ENCODE data around the gene RBFOX2.

Gene RBFOX2

DNA sequence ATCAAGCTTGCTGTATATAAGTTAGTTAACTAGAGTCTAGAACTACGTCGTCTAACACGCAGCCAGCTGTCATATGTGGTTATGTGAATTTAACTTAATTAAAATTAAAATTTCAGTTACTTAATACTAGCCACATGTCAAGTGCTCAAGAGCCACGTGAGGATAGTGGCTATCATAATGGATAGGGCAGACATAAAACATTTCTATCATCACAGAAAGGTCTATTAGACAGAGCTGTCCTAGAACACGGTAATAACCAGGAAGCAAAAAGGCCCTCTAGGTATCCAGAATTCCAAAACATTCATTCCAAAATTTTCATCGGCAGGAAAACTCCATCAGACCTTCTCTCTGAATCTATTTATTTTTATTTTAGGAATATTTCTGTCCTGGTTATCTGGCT, 123.9 kb downstream of the RBFOX2 start:
- DNase-seq (ENCODE audit: extremely low read depth in 1 of 2, low read depth in 1 of 2) = no peak

DNA sequence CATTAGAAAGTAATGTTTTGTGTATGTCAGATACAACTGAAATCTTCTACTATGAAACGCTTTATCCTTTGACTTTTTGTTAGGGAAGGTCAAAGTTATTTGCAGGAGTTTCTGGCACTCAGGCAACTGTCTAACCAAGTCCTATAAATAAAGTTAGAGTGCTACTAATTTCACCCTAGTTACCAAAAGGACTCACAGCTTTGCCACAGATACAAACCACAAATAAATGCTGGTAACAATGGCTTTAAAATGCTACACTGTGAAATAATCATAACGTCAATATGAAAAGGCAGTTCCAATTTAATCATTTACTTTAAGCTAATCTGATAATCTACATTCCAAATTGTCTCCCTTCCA, 124.3 kb downstream of the RBFOX2 start:
- DNase-seq (ENCODE audit: extremely low read depth in 1 of 2, low read depth in 1 of 2) = no peak

DNA sequence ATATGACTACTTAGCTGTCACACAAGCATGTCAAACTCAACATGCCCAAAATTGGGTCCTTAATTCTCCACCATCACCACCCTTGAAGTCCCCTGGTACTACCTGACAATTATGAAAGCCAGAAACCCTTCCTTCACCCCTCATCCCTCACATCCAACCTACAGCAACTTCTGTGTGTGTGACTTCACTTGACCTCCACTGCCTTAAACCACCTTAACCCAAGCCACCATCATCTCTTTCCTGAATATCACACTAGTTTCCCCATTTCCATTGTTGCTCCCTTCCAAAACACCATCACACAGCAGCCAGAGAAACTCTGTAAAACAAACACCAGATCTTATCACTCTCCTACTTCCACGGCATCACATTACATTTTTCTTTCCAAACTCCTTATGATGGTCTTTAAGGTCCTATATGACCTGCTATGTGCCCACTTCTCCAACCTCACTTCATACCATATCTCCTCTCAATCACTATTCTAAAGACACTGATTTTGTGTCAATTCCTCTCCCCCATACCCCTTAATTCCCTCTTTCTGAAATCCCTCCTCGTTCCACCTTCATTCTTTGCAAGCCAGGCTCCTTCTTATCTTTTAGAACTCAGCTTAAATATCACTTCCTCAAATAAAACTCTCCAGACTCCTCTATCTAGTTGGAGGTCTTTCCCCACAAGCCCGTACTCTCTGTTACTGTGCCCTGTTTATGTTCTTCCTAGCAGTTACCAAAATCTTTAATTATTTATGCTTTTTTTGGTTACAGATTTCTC, 124.9 kb downstream of the RBFOX2 start:
- DNase-seq (ENCODE audit: extremely low read depth in 1 of 2, low read depth in 1 of 2) = no peak

DNA sequence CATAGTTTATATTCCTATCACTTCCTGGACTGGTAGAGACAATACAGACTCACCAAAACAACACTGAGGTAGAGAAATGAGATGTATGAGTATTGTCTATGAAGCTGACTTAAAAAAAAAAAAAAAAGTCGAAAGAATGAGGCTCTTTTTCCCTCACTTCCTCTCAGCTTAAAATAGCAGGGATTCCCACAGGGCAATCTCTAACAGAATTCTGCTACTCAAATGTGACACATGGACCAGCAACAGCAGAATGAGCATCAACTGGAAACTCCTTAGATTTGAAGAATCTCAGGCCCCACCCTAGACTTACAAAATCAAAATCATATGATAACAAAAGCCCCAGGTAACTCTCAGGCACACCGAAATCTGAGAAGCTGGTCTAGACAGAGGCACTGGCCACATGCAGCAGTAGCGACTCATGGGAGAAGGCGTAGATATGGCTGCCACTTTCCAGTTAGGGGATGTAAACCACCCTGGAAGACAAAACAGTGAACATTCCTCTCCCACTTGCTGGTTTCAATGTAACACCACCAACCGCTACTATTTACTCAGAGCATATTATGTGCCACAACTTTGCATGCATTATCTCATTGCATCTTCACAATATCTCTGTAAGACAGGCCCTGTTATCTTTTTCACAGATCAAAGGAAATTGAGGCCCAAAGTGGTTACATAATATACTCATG, 128.0 kb downstream of the RBFOX2 start:
- DNase-seq (ENCODE audit: extremely low read depth in 1 of 2, low read depth in 1 of 2) = no peak

DNA sequence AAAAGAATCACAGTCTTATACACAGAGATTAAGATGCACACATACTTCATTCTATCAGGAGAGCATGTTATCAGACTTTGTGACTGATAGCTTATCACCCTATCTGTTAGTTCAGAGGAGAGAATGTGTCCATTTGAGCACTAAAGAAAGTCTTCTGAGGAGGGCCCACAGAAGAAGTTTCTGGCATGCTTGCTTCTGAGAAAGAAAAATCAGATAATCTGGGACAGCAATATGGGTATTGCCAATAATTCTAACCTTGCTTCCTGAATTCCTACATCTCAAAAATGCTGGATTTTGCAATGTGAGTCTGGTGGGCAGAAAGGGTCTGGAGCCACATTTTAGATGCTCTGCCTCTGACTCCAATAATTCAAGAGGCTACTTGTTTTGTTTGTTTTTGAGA, 128.9 kb downstream of the RBFOX2 start:
- DNase-seq (ENCODE audit: extremely low read depth in 1 of 2, low read depth in 1 of 2) = no peak

DNA sequence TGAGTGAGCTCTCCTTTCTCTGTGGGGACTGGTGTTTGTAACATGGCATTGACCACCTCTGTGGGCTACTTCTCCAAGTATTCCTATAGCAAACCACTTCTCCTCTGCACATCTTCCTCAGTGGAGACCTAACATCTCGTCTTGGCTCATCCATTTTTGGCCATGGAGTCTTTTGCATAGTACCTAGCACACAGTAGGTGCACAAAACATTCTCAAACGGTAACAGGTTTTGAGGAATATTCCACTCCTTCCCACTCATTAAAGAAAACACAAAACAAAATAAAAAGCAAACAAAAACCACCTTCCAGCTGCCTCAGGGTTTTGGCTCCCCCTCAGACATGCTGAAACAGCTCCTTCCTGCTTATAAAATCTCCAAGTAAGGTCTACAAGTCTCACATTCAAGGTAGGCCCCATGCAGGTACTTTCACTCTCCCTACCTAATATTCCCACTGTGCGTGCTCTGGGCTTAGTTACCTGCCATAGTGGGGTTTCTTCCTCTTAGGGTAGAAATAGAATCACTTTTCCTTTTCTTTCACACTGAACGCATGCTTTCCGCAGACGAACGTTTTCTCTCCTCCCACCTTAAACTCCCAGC, 132.4 kb downstream of the RBFOX2 start:
- DNase-seq (ENCODE audit: extremely low read depth in 1 of 2, low read depth in 1 of 2) = no peak

DNA sequence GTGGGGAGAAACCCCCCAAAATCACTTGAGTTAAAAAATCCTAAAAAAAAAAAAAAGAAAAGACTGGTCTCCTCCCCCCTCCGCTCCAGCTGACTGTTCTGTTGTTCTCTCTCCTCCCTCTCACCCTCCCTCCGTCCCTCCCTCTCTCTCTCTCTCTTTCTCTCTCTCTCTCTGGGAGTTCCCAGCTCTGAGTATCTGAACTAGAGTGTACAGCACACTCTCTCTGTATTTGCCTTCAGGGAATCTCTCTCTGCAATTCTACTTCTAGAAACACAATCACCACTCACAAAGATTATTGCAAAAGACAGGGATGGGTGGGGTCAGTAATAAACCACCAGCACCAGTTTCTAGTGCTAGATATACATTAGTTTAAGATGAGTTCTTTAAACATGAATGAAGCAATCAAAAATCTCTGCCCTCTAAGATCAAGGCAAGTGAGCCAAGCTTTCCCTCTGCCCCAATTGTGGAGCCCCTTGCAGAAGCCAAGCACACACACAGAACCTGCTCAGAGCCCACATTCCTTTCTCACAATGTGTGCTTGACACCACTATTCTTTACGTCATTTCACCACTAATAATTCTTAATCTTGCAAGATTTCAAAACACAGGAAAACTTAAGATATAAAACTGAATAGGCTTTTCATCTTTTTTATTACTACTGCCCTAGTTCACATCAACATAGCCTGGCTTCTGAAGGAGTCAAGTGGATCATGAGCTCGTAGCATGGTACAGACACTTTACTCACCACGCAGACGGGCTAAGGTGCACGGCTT, 133.5 kb downstream of the RBFOX2 start:
- no peak for DNase-seq (ENCODE audit: extremely low read depth in 1 of 2, low read depth in 1 of 2)

DNA sequence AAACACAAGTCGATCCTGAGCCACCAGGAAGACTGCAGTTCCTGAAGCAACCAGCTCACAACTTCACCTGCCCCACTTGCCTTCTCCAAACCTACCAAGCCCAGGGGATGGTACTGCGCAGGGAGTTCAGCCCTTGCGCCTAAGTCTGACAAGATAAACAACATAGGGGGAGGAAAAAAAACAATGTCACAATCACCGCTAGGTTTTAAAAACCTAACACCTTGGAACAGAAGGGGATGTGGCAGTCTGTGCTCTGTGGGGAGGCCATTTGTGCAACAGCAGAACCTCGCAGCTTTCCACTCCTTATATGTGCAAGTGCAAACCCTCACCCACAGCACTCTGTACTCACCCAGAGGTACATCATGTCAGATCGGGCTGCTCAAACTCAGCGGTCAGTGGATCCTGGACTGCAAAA, 134.2 kb downstream of the RBFOX2 start:
- DNase-seq (ENCODE audit: extremely low read depth in 1 of 2, low read depth in 1 of 2) = no peak

DNA sequence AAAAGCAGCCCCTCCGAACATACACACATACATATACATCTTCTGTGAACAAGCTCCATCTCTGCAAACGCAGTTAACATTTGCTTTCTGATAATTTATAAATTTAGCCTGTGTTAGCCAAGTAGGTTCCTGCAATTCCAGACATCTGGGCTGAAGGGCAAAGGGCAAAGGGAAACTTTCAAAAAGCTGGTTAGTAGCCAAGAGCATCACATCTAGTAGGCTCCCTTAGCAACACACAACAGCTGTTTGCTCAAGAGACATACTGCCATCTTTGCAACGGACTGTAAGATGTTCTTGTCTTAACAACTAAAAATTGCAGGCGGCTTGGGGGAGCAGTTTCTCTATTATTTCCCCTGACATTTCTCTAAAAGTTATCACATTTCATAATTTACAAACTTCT, 134.9 kb downstream of the RBFOX2 start:
- DNase-seq (ENCODE audit: extremely low read depth in 1 of 2, low read depth in 1 of 2) = no peak

DNA sequence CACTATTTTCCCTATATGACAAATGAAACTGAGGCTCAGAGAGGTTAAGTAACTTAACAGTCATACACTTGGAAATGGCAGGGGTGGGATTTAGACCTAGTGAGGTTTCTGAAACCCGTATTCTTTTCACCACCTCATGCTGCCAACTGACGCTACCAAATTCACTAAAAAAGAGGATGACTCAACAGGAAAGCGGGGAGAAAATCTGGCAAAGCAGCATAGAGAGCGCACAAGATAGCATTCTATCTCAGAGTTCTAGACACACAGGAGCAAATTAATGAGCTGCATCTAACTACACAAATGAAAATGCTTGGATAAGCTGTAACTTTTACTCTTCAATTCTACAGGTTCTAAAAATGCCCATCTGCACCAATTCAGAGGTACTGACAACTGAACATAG, 136.4 kb downstream of the RBFOX2 start:
- no peak for DNase-seq (ENCODE audit: extremely low read depth in 1 of 2, low read depth in 1 of 2)

DNA sequence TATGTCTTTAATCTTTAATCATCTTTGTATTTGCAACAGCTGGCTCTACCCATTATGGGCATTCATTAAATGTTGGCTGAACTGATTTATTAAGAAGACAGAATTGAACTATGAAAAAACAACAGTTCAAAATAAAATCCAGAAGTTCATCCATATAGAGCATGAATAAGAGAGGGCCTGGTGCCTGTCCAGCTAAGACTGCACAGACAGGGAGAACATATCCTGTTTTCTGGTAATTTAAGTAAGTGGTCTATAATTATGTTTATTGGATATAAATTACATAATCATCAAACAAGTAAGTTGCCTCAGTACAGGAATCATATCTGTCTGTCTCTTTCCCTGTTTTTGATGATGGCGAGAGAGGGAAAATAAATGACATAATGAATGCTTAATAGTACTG, 137.2 kb downstream of the RBFOX2 start:
- no peak for DNase-seq (ENCODE audit: extremely low read depth in 1 of 2, low read depth in 1 of 2)

DNA sequence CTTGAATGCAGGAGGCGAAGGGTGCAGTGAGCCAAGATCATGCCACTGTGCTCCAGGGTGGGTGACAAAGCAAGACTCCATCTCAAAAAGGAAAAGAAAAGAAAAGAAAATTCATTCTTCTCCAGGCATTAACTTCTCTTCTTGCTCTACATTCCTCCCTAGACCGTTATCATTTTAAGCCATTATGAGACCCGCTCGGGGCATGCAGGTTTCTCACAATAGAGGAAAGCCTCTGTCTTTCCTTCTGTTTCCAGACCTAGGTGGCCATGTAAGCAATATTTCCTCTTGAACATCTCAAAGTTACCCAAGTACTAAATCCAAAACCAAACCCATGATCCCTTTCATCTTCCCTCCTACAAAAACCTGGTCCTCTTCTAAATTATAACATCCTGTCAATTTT, 139.6 kb downstream of the RBFOX2 start:
- no peak for DNase-seq (ENCODE audit: extremely low read depth in 1 of 2, low read depth in 1 of 2)

DNA sequence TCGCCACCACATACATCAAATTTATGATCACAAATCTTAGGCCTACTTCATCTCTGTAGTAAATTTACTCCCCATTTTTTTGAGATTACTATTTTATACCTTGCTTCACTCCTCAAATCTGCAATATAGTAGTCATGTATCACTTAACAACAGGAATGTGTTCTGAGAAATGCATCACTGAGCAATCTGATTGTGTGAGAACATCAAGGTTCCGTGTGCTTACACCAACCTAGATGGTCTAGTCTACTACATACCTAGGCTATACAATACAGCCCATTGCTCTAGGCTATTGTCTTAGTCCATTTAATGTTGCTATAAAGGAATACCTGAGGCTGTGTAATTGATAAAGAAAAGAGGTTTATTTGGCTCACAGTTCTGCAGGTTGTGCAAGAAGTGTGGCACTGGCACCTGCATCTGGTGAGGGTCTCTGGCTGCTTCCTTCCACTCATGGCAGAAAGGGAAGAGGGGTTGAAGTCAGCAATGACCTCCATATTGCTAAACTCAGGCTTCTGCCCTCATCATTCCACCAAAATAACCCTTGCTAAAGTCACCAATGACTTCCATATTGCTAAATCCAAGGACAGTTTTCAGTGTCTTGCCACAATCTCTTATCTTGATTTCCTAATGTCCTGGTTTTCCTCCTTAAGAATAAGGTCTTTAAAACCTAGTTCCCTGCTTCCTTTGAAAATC, 140.3 kb downstream of the RBFOX2 start:
- DNase-seq (ENCODE audit: extremely low read depth in 1 of 2, low read depth in 1 of 2) = no peak

DNA sequence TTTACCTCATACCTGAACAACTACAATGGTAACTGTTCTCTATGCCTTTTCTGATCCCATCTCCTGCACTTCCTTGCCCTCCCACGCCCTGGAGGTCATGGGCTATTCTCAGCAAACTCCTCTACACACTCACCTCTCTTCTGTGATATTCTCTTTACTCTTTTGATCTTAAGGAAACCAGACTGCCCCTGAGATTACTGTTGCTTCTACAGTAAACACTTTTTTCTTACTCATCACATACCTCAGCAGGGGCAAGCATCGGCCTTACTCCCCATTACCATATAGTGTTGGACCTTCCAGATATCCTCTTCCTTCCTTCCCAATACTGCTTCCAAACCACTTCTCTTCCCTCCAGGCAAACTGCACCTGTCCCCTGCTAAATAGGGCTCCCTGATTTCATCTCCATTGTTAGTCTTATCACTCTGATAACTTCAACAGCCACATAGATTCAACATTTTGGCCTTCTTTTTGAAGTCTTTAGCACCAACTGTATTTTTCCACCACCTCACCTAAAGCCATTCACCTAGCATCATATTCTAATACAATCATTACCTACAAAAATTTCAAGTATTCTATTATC, 141.2 kb downstream of the RBFOX2 start:
- no peak for DNase-seq (ENCODE audit: extremely low read depth in 1 of 2, low read depth in 1 of 2)

DNA sequence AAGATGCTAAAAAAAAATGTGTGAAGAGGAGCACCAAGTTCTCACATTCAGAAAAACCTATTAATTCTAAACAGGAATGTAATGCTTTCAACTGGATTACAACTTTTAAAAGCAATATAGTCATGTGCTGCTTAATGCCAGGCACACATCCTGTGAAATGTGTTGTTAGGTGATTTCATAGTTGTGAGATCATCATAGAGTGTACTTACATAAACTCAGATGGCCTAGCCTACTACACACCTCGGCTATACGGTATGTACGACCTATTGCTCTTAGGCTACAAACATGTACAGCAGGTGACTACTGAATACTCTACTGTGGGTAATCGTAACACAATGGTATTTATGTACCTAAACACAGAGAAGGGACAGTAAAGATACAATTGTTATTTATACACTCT, 142.3 kb downstream of the RBFOX2 start:
- DNase-seq (ENCODE audit: extremely low read depth in 1 of 2, low read depth in 1 of 2) = no peak

DNA sequence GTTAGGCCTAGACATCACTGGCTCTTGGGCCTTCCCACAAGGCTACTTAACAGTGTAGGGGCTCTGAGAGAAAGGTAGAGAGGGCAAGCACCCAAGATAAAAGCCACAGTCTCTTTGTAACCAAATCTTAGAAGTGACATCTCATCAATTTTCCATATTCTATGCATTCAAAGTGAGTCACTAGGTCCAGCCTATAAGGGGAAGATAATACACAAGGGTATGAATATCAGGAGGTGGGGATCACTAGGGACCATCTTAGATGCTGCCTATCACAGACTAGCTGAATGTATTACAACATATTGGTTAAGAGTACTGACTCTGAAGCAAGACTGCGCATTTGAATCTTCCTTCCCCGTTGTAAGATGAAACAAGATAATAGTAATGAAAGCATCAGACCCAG, 144.1 kb downstream of the RBFOX2 start:
- DNase-seq (ENCODE audit: extremely low read depth in 1 of 2, low read depth in 1 of 2) = no peak

DNA sequence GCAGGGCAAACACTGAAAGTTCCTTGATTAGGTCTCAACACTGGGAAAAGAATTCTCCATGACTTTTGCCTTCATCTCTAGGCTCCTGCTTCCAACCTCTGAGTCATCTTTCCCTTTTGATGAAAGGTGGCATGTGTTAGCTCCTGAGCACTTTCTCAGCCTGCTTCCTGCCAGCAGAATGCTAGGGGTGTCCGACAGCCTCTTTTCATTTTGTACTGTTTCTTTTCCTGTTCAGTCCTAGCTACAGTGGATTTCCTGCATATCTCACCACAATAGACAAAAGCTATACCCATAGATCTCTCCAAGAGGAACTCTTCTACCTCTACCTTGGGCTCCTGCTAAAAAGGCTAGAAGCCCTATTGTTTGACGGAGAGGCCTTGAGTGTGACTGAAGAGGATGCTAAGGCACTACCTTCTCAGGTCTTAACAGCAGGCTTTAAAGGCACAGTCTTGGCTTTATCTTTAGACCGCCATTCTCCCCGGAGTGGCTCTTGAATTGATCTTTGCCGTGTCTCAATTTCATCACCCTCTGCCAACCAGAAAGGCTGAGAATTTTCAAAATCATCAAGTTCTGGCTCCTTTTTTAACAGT, 145.5 kb downstream of the RBFOX2 start:
- DNase-seq (ENCODE audit: extremely low read depth in 1 of 2, low read depth in 1 of 2) = no peak

DNA sequence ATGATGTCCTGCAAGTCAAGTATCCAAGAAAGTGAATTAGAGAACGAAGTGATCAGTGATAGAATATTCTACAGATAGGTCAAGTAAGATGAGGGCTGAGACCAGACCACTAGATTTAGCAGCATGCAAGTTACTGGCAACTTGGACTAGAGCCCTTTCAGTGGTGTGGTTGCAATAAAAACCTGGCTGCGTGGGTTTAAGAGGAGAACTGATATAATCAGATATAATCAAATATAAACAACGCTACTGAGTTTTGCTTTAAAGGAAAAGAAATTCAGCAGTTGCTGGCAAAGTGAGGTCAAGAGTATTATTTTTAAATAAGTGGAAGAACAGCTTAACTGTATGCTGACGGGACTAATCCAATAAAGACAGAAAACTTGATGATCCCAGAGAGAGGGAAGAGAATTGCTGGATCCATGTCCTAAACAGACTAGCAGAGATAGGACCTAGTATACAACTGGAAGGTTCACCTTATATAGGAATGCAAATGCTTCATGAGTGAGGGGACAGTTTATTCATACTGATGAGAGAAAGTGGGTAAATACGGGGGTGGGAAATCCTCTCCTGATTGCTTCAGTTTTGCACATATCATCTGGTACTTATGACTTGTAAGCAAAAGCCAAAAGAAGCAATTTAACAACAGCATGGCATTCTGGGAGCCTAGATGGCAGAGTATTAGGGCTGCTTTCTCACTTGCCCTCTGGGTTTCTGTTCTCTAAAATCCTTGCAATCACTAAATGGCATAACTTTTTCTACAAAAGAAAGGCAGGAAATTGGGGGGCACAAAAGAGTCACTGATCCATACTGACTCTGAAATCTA, 146.2 kb downstream of the RBFOX2 start:
- DNase-seq (ENCODE audit: extremely low read depth in 1 of 2, low read depth in 1 of 2) = no peak

DNA sequence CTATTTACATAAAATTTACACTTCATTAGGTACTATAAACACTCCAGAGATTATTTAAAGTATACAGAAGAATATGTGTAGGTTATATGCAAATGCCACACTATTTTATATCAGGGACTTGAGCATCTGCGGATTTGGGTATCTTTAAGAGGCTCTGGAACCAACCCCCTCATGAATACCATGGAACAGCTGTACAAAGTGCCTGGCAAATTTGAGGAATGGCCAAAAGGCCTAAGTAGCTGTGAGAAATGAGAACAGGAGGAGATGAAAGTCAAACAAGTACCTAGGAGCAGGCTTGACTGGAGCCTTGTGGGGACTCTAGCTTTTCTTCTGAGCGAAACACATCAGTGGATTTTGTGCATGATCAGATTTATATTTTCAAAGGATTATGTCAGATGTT, 149.3 kb downstream of the RBFOX2 start:
- no peak for DNase-seq (ENCODE audit: extremely low read depth in 1 of 2, low read depth in 1 of 2)
